Omental fat pad (tissue), 4 donors: ENCODE results near the gene ZSWIM3. TPM values are rescaled to one million over a fixed set of nuclear protein-coding genes. Genes with fewer than 3 reads are reported as not detected.
"Not testable (repeated sequence)": the region's sequence is repeated elsewhere in the genome, so short reads cannot be mapped to it uniquely, and the experiment has no call there.

ENCODE experiments used
- ATAC-seq: fragments of 150-250 bp; one replicate; pipeline ENCODE4 v1.9.1; 2016; ENCODE audit warnings: mild to moderate bottlenecking, moderate library complexity; ENCODE audit not compliant: low FRiP score
- DNase-seq: peaks from one replicate; pipeline ENCODE4 v3.0.0-alpha.2; 2019; ENCODE audit warnings: low spot score
- CTCF ChIP-seq, 3 donors: fragments of 450-650 bp; IDR thresholded peaks; one replicate each; pipeline ENCODE4 v1.5.1; 2016 to 2017; ENCODE audit warnings: antibody characterized with exemption in 3 of 3, mild to moderate bottlenecking in 3 of 3, moderate library complexity in 2 of 3
- total RNA-seq, 4 donors: library from RNA; depleted of rRNA; stranded (reverse); fragments of >200 nt; gene quantifications; one replicate each; pipeline ENCODE4 v1.1.0, GENCODE V29; 2016

The ZSWIM3 gene
- total RNA-seq, 4 donors from 2014 or later = 2.3 to 5.0 (median 3.1) TPM

- no peak for DNase-seq
- TF ChIP-seq CTCF (IDR thresholded peaks at IDR 0.05) = no peak
- peak; percentile 50 for ATAC-seq
Measured at GRCh38 chr20:45823949-45824835, 33.2 kb upstream of the ZSWIM3 start.

- no peak for TF ChIP-seq CTCF (IDR thresholded peaks at IDR 0.05)
- ATAC-seq (peak; percentile 31), DNase-seq (no peak)
Measured at GRCh38 chr20:45826381-45827019, 30.9 kb upstream of the ZSWIM3 start.

GRCh38 chr20:45827030-45827652 is 30.3 kb upstream of the ZSWIM3 start, which contains the start of gene TNNC2:
TNNC2 (minus strand) TSS chr20:45827312; CDS start chr20:45827248, 64 bp downstream.
- ATAC-seq = no peak
- no peak for TF ChIP-seq CTCF (IDR thresholded peaks at IDR 0.05)
- no peak for DNase-seq

GRCh38 chr20:45827712-45828111 is 29.7 kb upstream of the ZSWIM3 start:
- ATAC-seq = no peak

GRCh38 chr20:45828589-45828988 is 28.8 kb upstream of the ZSWIM3 start:
- DNase-seq = no peak
- no peak for TF ChIP-seq CTCF (IDR thresholded peaks at IDR 0.05)
- no peak for ATAC-seq

More at GRCh38 chr20:45827712-45828111, 29.7 kb upstream of the ZSWIM3 start:
- DNase-seq = no peak
- TF ChIP-seq CTCF (IDR thresholded peaks at IDR 0.05) = no peak

- ATAC-seq, DNase-seq: not testable (repeated sequence)
Measured at GRCh38 chr20:45829673-45830106, 27.7 kb upstream of the ZSWIM3 start.

- DNase-seq (no peak), ATAC-seq (no peak)
- no peak for TF ChIP-seq CTCF (IDR thresholded peaks at IDR 0.05)
Measured at GRCh38 chr20:45832619-45833018, 24.8 kb upstream of the ZSWIM3 start.
